GM21447 (cell line): ENCODE results near the gene TARS3.
A peak's percentile ranks its signal among the peaks of the same experiment; 100 is the strongest.
"Not testable (repeated sequence)": the region's sequence is repeated elsewhere in the genome, so short reads cannot be mapped to it uniquely, and the experiment has no call there.

Experiments used
- ATAC-seq: cut with Tn5 transposase; IDR thresholded peaks from one replicate; pipeline ENCODE4 v1.9.1; 2021; ENCODE audit not compliant: unreplicated experiment

TARS3 gene

DNA sequence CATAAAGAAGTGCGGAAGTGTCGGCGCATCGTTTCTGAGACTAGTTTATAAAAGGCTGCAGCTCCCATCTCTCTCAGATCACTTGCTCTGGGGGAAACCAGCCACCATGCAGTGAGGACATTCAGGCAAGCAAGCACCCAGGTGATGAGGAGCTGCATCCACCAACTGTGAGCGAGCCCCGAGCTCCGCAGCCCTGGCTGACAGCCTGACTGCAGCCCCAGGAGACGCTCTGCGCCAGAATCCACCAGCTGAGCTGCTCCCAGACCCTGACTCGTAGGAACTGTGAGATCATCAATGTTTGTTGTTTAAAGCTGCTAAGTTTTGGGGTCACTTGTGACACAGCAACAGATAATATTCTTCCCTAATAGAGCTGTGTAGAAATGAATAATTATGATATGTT is 67.1 kb downstream of the TARS3 start:
- no peak for ATAC-seq

DNA sequence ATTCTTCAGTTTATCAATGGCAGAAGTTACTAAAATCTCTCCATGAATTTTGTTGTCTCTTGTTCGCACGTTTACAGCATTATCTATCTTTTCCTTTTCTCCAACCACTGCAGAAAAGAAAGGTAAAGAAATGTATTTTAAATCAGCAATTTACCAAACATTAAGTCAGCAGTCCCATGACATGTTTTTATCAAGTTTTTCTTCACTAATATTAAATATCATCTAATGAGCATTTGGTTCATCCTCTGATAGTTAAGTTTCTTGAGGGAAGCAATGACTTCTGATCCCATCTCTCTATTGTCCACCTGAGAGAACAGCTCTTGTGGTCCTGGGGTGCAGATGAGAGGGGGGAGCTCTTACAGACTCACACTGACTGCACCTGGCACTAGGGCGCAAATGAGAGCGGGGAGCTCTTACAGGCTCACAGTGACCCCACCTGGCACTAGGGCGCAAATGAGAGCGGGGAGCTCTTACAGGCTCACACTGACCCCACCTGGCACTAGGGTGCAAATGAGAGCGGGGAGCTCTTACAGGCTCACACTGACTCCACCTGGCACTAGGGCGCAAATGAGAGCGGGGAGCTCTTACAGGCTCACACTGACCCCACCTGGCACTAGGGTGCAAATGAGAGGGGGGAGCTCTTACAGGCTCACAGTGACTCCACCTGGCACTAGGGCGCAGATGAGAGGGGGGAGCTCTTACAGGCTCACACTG is 69.5 kb downstream of the TARS3 start:
- ATAC-seq, result not testable (repeated sequence)

DNA sequence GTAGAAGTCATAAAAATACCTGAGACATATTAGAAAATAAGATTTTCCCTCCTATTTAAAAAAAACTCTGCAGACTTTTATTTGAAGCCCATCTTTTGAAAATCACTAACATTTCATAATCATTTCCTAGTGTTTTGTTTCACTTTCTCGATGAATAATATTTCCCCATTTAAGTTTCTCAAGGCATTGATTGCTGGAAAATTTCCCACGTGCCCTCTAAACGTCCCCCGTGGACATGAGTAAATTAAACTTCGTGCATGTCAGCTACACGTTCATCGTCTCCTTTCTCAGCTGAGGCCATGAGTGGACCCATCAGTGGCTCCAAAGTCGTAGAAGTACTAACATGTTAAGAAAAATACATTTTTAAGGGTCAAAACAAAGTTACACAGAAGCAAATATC is 70.1 kb downstream of the TARS3 start:
- no peak for ATAC-seq

DNA sequence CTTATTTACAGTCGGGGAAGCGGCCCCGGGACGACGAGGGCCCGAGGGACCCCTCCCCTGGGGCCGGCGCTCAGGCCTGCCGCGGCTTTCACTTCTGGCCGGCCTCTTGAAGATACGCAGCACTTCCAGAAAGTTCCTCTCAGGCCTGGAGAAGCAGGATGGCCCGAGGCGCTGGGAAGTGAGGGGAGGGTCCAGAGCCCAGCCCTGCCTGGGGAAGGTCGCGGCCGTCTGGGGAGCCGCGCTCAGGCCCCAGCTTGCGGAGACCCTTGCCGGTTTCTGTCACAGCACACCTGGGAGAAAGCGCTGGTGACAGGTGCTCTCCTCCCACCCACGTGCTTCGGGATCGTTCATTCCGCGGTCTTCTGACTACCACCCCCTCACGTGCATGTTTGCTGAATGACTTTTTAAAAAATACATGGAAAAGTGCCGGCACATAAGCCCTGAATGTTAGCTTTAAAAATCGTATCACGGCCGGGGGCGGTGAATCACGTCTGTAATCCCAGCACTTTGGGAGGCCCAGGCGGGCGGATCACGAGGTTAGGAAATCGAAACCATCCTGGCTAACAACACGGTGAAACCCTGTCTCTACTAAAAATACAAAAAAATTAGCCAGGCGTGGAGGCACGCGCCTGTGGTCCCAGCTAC is 71.4 kb downstream of the TARS3 start:
- no peak for ATAC-seq

DNA sequence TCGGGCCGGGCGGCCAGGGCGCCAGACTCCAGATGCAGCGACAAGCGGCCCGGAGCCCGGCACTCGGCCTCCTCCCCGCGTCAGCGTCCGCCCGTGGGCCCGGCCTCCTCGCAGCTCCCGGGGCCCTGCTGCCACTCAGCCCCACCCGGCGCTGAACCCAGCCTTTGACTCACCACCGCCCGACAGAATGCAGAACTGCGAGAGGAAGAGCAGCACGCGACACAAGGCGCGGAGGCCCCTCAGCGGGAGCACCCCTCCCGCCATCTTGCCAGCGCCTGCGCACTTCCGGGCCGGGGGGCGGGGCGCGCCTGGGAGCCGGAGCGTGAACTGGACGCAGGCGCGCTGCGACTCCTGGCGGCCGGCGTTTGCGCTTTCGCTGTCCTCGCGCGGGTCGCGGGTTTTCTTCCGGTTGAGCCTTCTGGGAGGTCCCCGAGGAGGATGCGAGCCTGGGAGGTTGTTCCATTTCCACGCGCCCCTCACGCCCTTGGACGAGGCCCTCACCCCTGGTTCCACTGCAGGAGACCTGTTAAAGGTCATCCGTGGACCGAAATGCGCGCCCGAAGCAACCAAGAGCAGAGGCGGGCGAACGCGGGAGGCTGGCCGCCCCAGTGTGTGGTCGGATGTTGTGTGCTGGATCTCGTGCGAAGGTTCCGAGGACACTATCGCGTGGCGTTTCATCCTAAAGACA is 72.0 kb downstream of the TARS3 start, which contains the start of gene TM2D3:
TM2D3 (minus strand) TSS at position 284 of the 688 bp plus-strand sequence; CDS start at position 264, 20 bp downstream.
- ATAC-seq, result peak; percentile 89

DNA sequence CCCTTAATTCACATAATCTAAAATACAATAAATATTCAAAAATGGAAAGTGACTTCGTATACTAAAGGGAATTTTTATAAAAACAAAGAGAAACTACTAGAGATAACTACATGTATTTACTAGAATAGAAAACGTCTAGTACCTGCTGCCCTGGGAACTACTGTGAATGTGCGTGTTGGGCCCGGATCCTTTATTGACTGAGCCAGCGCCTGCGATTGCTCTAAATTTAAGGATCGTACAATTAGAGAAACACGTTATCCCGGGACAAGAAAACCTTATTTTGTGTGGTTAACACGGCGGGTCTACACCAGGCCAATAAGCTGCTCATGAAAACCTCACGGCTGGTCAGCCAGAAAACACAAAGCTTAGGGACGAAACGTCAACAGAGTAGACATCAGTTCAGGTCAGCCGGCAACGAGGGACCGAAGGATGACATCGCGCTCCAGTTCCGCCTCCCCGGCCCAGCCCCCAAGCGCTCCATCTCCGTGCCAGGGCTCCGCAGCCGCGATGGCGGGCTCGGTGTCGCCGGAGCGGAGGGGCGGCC is 72.6 kb downstream of the TARS3 start:
- peak; percentile 49 for ATAC-seq

DNA sequence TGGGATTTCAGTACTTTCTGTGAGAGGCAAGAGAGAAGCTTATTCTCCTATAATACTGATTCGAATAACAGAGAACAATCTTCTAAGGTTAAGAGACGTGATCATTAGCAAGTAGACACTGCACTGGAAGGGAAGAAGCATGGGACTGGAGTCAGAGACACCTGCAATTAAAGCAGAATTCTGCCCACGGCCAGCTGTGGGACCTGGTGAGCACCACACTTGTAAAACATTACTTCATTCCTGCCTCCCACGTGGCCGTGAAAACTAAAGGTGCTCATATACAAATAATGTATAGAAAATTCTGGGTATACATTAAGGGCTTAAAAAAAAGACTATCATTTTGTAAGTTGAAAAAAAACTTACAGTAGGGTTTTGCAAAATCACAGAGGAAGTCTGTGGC is 74.1 kb downstream of the TARS3 start:
- ATAC-seq, result no peak

DNA sequence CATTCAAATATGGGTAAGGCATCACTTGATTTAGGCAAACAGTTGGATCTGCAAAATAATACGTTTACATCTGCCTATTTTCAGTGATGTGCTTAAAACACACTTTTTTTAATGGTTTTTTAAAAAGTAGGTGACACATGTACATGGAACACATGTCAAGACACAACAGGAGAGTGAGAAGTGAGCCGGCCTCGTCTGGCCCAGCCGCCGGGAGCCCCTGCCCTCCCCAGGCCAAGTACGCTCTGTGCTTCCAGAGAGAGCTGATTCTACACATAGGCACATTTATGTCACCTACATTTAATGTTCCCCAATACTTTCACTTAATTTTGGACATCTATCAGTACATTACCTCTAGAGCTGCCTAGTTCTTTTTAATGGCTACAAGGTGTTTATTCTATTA is 75.9 kb downstream of the TARS3 start:
- no peak for ATAC-seq

DNA sequence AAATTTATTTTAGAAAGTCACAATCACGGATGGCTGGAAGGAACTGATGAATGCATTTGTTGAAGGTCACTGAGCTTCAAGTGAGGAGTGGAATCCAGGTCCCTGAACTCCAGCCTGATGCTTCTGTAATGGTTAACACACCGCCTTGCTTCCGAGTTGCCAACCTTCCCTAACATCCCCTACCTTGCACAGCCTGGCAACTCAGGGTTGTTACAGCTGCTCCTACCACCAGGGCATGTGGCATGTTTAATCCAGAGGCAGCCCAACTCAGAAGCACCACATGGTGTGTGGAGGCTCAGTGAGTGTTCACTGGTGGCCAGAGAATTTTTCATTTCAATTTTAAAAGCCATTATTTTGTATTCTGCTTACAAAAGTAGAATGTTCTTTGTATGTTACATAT is 77.0 kb downstream of the TARS3 start:
- ATAC-seq, result no peak

DNA sequence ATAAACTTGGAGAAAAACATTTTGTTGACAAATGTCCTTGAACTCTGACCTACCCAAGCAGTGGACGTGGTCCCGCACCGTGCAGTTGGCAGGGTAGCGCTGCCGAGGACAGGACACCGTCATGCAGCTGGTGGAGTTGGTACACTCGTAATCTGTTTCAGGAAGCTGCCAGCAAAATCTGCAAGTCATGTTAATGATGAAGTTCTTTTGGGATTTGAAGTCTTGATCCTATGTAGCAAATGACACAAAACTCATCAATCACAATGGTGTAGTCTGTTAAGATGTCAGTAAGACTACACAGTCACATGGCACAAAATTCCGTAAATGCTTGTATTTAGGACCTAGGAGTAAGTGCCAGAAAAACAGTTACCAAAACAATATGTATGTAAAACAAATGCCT is 77.6 kb downstream of the TARS3 start:
- no peak for ATAC-seq

DNA sequence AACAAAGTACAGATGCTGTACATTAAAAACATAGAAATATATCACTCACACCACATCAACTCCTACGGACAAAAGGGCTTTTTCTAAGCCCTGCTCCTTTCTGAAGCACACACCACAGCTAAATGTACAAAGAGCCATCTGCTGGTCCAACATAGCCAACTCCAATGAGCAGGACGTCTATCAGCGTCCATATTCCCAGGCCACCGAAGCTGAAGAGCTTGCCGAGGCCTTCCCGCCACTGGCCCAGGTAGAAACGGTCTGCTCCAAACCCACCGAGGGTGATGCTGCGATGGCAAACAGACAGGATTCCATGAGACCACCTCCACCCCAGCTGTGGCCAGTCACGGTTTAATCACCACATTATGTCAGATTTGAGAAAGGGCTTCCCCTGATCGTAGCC is 81.9 kb downstream of the TARS3 start:
- no peak for ATAC-seq

DNA sequence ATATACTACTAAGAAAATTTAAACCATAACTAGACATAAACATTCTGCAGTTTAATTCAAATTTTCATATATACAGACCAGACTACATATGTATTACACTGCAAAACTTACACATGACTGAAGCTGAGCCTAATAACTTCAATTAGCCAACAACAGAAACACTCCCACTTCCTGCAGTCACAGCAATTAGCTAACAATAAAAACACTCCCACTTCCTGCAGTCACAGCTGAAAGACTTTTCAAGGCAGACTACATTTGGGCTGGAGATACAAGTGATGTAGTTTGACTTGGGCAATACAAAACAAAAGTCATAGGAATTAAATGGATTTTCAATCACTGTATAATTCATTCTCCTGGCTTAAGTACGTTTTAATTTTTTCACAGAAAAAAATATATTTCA is 82.4 kb downstream of the TARS3 start:
- ATAC-seq, result peak; percentile 71

DNA sequence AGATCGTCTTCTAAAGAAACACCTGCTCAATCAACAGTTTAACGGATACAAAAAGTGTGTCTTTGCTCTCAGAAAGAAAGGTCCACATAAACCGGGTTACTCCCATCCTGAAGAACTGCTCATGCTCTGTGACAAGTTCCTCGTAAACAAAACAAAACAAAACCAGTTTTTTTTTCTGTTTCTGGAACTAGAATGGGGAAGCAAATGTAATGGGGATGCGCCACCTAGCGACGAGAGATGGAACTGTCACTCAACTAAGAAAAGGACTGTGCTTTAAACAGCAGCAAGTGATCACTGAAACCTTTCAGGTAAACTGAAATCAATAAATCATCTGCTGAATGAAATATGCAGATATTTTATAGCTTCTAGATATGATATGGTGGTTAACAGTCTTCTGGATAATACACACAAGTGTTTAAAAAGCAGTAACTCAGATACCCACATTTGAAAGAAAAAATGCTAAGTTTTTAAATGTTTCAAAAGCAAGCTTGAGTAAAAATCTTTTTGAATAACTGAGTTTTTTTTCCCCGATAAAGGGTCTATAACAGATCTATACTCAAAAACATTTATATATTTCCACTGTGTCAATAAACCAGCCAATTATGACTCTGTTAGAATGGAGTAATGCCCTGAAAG is 83.0 kb downstream of the TARS3 start:
- no peak for ATAC-seq

DNA sequence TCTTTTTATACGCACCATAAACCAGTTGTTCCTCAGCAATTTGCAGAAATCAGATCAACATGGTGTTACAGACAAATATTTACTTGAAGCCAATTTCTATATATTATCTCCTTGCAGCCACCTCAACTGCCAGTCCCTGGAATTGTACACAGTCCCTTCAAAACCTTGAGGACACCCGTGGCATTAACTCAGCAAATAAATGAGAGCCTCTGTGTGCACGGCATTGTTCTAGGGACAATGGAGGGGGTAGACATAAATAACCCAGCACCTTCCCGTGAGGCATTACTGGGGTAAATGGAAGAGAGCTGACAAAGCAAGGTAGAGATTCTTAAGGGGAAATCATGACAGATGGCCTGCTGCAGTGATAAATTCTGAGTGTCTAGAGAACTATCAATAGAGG is 84.6 kb downstream of the TARS3 start:
- ATAC-seq, result no peak

DNA sequence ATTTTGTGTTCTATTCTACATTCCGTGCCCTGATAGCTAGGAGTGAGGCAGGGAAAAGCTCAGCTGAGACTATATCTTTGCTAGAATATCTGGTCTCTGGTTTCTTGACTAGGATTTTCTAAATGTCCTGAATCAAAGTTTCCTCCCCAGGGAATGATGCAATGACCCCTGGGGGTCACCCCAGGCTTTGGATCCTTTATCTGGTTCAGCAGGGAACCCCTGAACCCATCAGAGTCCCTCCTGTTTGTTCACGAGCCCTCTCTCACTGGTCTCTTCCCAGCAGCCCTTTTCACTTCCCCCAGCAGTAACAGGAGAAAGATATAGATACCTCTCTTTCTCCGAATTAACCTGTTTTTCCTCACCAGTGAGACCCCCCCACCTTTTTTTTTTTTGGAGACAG is 86.4 kb downstream of the TARS3 start:
- ATAC-seq, result no peak

DNA sequence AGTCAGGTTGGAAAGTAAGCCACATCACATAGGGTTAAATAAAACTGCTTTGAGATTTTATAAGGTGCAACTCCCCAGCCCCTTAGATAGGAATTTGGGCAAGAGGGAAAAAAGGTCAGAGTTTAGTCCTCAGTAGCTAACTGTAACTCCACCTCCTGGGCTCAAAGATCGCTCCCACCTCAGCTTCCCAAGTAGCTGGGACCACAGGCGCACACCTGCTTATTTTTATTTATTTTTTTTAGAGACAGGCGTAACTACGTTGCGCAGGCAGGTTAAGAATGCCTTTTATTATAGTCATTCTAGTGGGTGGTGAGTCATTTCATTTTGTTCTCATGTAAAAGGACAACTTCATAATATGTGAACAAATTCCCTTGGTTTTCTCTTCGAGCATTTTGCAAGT is 86.8 kb downstream of the TARS3 start:
- ATAC-seq, result no peak

DNA sequence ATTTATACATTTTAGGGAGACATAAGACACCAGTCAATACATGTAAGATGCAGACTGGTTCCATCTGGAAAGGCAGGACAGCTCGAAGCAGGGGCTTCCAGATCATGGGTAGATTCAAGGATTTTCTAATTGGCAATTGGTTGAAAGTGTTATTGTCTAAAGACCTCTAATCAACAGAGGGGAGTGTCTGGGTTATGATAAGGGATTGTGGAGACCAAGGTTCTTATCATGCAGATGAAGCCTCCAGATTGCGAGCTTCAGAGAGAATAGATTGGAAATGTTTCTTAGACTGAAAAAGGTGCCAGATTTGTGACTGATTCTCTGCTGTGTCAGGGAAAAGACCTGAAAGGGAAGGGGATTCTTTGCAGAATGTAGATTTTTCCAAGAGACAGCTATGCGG is 87.2 kb downstream of the TARS3 start:
- no peak for ATAC-seq

DNA sequence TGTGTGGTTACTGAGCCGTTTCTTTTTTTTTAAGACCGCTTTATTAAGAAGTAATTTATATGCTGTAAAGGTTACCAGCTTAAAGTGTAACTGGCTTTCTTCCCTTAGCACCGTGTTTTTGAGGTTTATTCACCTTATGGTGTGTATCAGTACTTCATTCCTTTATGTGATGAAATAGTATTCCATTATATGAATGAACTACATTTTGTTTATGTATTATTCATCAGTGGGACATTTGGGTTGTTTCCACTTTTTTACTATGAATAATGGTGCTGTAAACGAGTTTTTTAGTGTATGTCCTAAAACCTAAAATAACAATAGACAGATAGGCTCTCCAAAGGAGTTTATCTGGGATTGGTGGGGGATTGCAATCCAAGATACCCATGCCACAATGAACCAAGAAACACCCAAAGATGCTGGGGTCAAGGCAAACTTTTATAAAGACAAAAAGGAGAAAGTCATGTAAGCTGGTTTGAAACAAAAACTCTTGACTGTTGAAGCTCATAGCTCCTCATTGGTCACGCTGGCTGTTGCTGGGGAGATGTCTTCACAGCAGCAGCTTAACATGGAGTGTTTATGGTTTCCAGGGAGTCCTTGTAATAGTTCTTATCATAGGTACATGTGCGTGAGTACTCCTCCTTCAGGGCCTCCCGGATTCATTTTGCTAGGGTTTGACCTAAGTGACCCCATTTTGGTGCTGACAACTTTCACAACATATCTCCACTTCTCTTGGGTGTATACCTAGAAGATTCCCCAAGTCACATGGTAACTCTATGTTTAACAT is 88.1 kb downstream of the TARS3 start:
- no peak for ATAC-seq

DNA sequence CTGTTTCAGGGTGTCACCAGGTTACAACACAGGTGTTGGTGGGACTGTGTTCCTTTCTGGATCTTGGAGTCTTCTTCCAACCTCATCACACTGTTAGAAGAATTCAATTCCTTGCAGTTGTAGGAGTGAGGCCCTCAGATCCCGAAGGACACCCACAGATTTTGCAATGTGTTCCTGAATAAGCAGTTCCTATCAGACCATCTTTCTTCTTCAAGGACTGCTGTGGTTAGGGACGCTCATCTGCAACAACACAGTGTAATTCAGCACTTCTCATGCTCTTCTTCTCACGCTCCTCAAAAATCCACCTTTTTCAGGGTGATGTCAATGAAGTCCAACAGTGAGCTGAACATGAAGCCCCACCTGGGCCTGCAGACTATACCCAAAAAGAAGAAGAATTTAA is 90.9 kb downstream of the TARS3 start:
- ATAC-seq, result no peak

DNA sequence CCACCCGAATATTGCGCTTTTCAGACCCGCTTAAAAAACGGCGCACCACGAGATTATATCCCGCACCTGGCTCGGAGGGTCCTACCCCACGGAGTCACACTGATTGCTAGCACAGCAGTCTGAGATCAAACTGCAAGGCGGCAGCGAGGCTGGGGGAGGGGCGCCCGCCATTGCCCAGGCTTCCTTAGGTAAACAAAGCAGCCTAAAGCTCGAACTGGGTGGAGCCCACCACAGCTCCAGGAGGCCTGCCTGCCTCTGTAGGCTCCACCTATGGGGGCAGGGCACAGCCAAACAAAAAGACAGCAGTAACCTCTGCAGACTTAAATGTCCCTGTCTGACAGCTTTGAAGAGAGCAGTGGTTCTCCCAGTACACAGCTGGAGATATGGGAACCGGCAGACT is 97.5 kb downstream of the TARS3 start:
- ATAC-seq, result not testable (repeated sequence)

DNA sequence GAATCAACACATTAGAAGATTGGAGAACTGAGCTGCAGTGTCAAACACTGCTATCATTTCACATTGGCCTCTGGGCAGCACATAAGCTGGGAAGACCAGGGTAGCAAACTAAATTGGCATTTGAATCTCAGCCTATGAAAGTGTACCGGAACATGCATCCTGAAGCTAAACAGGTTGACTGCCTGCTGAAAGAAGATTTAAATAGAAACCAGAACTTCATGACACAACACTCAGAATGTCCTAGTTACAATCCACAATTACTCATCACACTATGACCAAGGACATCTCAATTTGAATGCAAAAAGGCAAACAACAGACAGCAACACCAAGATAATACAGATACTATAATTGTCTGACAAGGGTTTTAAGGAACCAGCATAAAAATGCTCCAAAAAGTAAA is 98.3 kb downstream of the TARS3 start:
- ATAC-seq, result no peak
